ENCODE results near the gene METTL2A.
"Not testable (repeated sequence)": the region's sequence is repeated elsewhere in the genome, so short reads cannot be mapped to it uniquely, and the experiment has no call there.

DNA sequence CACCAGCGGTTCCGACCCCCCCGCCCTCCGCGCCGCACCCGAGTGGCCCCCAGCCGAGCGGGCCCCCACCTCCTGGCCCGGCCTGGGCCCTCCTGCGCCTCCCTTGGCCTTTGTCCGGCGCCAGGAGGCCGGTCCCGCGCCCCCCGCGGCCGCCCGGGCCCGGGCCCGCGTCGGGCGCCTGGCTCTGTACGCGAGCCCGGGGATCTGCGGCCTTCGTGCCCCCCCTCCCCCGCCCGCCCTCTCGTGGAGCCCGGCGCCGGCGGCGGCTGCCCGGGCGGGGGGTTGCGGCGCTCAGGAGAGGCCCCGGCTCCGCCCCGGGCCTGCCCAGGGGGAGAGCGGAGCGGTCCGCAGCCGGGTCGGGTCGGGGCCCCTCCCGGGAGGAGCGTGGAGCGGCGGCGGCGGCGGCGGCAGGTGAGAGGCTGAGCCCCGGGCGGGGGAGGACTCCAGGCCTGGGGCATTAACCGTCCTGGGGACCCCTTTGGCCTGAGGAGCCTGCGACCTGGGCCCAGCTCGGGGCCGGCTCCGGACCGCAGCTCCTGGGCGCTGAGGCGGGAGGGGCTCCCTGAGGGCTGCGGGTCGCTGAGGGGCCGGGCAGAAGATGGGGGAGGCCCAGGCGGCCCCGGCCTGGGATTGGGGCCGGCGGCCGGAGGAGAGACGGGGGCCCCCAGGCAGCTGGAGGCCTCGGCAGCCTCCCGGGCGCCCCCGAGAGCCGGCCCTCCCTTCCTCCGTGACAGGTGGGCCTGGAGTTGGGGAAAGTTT is 55.4 kb downstream of the METTL2A start:
- TF ChIP-seq, protein P1, sequence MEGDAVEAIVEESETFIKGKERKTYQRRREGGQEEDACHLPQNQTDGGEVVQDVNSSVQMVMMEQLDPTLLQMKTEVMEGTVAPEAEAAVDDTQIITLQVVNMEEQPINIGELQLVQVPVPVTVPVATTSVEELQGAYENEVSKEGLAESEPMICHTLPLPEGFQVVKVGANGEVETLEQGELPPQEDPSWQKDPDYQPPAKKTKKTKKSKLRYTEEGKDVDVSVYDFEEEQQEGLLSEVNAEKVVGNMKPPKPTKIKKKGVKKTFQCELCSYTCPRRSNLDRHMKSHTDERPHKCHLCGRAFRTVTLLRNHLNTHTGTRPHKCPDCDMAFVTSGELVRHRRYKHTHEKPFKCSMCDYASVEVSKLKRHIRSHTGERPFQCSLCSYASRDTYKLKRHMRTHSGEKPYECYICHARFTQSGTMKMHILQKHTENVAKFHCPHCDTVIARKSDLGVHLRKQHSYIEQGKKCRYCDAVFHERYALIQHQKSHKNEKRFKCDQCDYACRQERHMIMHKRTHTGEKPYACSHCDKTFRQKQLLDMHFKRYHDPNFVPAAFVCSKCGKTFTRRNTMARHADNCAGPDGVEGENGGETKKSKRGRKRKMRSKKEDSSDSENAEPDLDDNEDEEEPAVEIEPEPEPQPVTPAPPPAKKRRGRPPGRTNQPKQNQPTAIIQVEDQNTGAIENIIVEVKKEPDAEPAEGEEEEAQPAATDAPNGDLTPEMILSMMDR (conservative IDR thresholded peaks at IDR 0.05; ENCODE audit: low read length), result not testable (repeated sequence)
- not testable (repeated sequence) for TF ChIP-seq EZH2phosphoT487 (IDR thresholded peaks at IDR 0.05; ENCODE audit: borderline replicate concordance, low read depth, low read length)
